Measurements from ENCODE around the gene PUSL1.

DNA sequence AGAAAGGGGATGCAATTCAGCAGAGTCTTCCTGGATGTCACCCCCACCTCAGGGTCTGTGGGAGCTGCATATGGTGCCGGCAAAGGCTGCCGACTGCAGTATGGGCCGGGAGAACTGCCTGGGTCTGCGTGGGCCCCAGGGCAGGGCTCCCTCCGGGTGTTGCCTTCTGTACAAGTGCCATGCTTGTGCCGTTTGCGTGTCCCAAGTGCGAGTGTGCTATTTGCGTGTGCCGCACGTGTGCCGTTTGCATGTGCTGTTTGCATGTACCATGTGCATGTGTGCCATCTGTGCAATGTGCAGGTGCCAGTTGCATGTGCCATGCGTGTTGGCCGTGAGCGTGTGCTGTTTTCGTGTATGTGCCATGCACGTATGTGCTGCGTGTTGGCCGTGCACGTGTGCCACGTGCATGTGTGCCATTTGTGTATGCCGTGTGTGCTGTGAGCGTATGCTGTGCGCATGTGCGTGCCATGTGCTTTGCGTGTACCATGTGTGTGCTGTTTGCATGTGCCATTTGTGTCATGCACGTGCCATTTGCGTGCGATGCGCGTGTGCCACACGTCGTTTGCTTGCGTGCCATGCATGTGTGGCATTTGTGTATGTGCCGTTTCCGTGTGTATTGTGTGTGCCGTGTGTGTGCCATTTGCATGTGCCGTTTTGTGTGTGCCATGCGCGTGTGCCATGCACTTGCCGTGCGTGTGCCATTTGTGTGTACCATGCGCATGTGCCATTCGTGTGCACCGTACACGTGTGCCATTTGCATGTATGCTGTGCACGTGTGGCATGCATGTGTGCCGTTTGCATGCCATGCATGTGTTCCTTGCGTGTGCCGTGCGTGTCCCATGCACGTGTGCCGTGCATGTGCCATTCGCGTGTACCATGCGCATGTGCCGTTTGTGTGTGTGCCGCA, 21.2 kb downstream of the PUSL1 start:
- TF ChIP-seq POLR2AphosphoS5 (IDR thresholded peaks at IDR 0.05; ENCODE audit: low read depth, low read length) (no peak; the same call in 1 of the 2 replicates), REST (IDR thresholded peaks at IDR 0.05; ENCODE audit: insufficient read depth in 1 of 2, low read depth in 2 of 2, low read length in 2 of 2) (no peak)
